ENCODE results near the gene RPS15. TPM values are rescaled to one million over a fixed set of nuclear protein-coding genes. Genes with fewer than 3 reads are reported as not detected.

RPS15 gene
- total and polyA plus RNA-seq, 9 of the 15 experiments (the other 6 are each of a cell fraction or from before 2014, with no cell fraction given): 605 to 2,791 (median 957) TPM

GRCh38 chr19:1411255-1412191 is 26.7 kb upstream of the RPS15 start:
- Histone ChIP-seq H3K4me3 (no peak overlapping the region), H3K9me3 (replicated peaks; ENCODE audit: control insufficient read depth, insufficient read depth, low read depth, low read length) (no peaks in the 10 kb centered on the region), H3K4me2 (ENCODE audit: insufficient read depth, low read length) (no peak overlapping the region), H3K9ac (ENCODE audit: insufficient read depth in 1 of 2, low read depth in 2 of 2, low read length in 2 of 2) (peak overlapping the region in 1 of 2 experiments; percentile 93; a peak in 3 of 4 replicates), H3K27me3 (ENCODE audit: control insufficient read depth in 2 of 2, insufficient read depth in 2 of 2, low read length in 2 of 2) (no peaks in the 10 kb centered on the region), H4K20me1 (replicated peaks; ENCODE audit: control insufficient read depth, insufficient read depth, low read length) (peaks cover 66% of the 10 kb centered on the region), H3K79me2 (ENCODE audit: control insufficient read depth, insufficient read depth, low read length) (peaks cover 90% of the 10 kb centered on the region), H3K36me3 (ENCODE audit: control insufficient read depth, insufficient read depth, low read length) (peaks cover 71% of the 10 kb centered on the region; the same call in 2 of the 3 replicates), H3K9me1 (ENCODE audit: control insufficient read depth, insufficient read depth, low read length) (peaks cover 28% of the 10 kb centered on the region), H3K27ac (ENCODE audit: extremely low read depth, low read depth, low read length) (no peak overlapping the region; the same call in 2 of the 3 replicates), H2AFZ (ENCODE audit: low read depth, low read length) (no peak overlapping the region), H3K4me1 (replicated peaks in 1 of 2; ENCODE audit: control insufficient read depth in 2 of 2, insufficient read depth in 2 of 2, low read length in 2 of 2) (peaks cover 40 to 89% of the 10 kb centered on the region in 2 experiments)
- WGBS (ENCODE audit: insufficient coverage, low coverage, missing lambda C conversion rate): 92% methylated on average over 26 of the region's 29 CpGs
- intact Hi-C loops (cut with micrococcal nuclease) (no loop called here), in situ Hi-C loops (cut with MboI) (no loop called here)
- no TSS peak for BruUV-seq (replicated peaks)
- ATAC-seq (no peak), DNase-seq (ENCODE audit: extremely low read depth in 1 of 4, low spot score in 3 of 4) (no peak), FAIRE-seq (no peak)
- CTCF ChIA-PET (ENCODE audit: low intra/inter-chr PET ratio): interaction anchor here (0.6 kb wide), 1 partner anchor 161 kb away, joined by 6 read pairs; no protein-coding TSS in a partner anchor
- POLR2A ChIA-PET: interaction anchor here (1.5 kb wide), 1 partner anchor 131 kb away, joined by 3 read pairs; no protein-coding TSS in a partner anchor
- TF ChIP-seq HNRNPUL1 (IDR thresholded peaks at IDR 0.05; ENCODE audit: low read length): no peak
- TF ChIP-seq RAD51 (IDR thresholded peaks at IDR 0.05; ENCODE audit: borderline replicate concordance, low read depth): no peak
- TF ChIP-seq RBFOX2 (IDR thresholded peaks at IDR 0.05; ENCODE audit: low read depth, low read length): 0 out of 2 replicates have a peak, but pooled peaks have one; percentile 12
- TF ChIP-seq POLR2AphosphoS5 (IDR thresholded peaks at IDR 0.05; ENCODE audit: control insufficient read depth, insufficient read depth, low read depth, low read length): 0 out of 2 replicates have a peak, but pooled peaks have one; percentile 23
- TF ChIP-seq CBX1 (IDR thresholded peaks at IDR 0.05; ENCODE audit: low read depth): no peak
- TF ChIP-seq POLR2G (IDR thresholded peaks at IDR 0.05; ENCODE audit: low read depth, low read length): peak; percentile 18; the same call in 1 of the 2 replicates

Data from K562 (cell line).